Stimulated activated CD8-positive, alpha-beta memory T cell treated with anti-CD3 and anti-CD28 coated beads, Interleukin-12 subunit alpha, Interleukin-12 subunit beta, amount 100 ng/mL, for 24 hours (primary cell): ENCODE results near the gene LONP2.
"Not testable (repeated sequence)": the region's sequence is repeated elsewhere in the genome, so short reads cannot be mapped to it uniquely, and the experiment has no call there.

Source experiments
- DNase-seq: peaks from one replicate; pipeline ENCODE4 v3.0.0-alpha.2; 2020; ENCODE audit errors: extremely low read depth

Gene LONP2

DNA sequence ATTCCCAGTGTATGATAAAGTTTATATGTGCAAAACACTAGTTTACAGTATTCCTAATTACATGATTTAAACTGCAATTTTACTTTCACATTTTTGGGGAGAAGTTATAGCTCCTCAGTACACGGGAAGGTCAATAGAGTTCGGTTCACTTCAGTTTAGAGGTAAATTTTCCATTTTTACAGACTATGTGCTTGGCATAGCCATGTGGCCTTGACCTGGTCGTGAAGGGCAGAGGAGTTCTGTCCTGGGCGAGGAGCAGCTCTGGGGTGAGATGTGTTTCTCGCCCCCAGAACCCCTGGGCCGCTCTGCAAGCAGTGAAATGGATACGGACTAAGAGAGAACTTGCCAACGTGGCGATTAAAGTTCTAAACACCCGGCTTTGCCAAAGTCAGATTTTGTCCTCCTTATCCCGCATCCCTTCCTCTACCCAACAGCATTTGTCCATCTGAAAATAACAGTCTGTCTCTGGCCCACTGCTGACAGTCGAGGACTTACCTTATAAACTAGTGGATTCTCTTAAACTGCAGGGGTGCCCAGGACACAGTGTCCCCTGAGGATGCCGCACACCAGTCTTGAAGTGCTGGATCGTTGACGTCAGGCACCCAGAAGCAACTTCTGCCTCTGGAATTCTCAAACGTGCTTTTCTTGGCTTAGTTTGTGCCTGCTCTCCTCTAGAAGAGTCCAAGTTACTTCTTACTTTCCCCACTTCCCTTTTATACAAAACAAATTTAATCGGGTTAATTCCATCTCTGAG lies 142.6 kb downstream of the LONP2 start:
- DNase-seq = no peak

DNA sequence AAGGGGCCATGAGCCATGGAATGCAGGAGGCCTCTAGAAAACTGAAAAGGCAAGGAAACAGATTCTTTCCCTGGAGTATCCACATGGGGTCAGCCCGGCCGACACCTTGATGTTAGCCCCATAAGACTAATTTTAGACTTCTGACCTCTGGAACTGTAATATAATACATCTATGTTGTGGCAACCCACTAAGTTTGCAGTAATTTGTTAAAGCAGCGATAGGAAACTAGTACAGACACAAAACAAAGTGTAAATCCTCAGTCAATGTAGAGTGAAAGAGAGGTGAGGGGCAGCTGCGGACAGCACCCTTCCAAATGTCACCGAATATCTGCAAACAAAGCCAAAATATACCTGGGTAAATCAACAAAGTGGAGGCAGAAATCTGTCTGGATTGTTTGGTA lies 148.3 kb downstream of the LONP2 start:
- no peak for DNase-seq

DNA sequence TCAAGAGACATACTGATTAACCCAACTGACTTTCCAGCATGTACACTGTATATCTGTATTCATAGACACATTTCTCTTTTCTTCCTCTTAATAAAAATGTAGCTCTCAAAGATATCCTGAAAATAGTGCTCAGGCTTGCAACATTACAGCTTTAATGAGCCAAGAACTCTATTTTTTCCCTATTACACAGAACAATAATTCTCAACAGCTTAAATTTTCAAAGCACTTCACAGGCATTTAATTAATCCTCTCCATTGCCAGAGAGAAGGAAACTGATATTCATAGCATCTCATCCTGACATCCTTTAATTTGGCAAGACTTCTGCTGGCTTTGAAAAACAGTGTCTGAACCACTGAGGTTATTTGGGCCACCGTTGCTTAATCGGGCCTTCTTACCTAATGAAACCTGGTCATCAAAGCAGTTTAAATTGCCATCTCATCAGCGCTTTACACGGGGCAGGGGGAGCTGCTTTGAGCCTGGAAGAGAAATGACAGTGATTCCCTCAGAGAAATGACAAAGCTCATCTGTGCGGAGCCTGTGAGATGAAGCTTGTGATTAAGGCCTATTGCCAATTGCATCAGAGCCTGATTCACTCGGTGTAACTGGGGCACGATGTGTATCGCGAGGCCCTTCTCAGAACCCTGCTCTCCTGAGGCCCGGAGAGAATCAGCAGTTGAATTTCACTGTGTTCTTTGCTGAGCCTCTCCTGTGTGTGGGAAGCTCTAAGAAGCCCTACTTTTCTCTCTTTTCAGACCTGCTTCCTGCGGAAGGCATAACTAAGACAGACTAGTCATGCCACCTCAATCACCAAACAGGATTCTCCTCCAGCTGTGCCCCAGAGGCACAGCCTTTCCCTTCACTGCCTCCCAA lies 149.6 kb downstream of the LONP2 start:
- no peak for DNase-seq

DNA sequence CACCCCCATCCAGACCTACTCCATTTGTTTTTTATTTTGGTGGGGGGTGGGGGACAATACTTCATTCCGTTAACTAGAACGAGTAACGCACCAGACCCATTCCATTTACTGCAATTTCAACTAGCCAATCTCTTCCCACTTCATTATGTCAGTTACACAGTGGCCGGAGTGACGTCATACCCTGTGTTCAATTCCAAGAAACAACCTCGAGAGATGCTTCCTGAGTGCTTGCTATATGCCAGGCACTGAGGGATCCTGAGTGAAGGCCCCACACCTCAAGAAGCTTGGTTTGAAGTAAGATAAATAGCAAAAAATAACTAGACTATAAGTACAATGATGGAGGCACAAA lies 150.2 kb downstream of the LONP2 start:
- no peak for DNase-seq

DNA sequence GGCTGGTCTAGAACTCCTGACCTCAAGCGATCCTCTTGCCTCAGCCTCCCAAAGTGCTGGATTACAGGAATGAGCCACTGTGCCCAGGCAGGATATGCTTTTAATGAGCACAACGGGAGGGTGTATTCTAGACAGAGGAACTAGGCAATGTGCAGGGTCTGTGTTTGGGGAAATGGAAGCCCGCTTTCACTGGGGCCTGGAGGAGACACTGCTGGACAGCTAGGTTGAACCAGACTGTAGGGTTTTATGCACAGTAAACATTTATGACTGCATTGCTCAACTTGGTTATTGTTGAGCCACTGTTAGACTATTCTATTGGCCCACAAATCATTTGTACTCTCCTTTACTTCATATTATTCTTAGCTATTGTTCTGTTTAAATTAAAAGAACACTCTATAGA lies 151.3 kb downstream of the LONP2 start:
- no peak for DNase-seq

DNA sequence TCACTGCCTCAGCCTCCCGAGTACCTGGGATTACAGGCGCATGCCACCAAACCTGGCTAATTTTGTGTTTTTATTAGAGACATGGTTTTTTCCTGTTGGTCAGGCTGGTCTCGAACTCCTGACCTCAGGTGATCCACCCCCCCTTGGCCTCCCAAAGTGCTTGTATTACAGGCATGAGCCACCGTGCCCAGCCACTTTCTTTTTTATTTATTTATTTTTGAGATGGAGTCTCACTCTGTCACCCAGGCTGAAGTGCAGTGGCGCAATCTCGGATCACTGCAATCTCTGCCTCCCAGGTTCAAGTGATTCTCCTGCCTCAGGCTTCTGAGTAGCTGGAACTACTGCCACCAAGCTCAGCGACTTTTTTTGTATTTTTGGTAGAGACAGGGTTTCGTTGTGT lies 158.4 kb downstream of the LONP2 start:
- not testable (repeated sequence) for DNase-seq

- no peak for DNase-seq
Observed at GRCh38 chr16:48405153-48405552, 161.1 kb downstream of the LONP2 start.

GRCh38 chr16:48405907-48406306 lies 161.8 kb downstream of the LONP2 start:
- DNase-seq = no peak
